Measurements from ENCODE around the gene SLC25A46. TPM values are rescaled to one million over a fixed set of nuclear protein-coding genes. Genes with fewer than 3 reads are reported as not detected.
"Not testable (repeated sequence)": the region's sequence is repeated elsewhere in the genome, so short reads cannot be mapped to it uniquely, and the experiment has no call there.

SLC25A46 gene
- total and polyA plus RNA-seq, 9 of the 15 experiments (the other 6 are each of a cell fraction or from before 2014, with no cell fraction given): 7.8 to 47.3 (median 31.8) TPM

- TF ChIP-seq ARID3B (CRISPR knock-in tag; IDR thresholded peaks at IDR 0.05; ENCODE audit: borderline replicate concordance) (no peak), RBM34 (IDR thresholded peaks at IDR 0.05; ENCODE audit: borderline replicate concordance, insufficient read depth, low read length) (no peak), RAD21 (CRISPR knock-in tag; conservative IDR thresholded peaks at IDR 0.05 in 1 of 2, IDR thresholded peaks at IDR 0.05 in 1 of 2) (no peak), MXI1 (IDR thresholded peaks at IDR 0.05; ENCODE audit: low read depth, low read length) (peak; percentile 92), CEBPB (tag; IDR thresholded peaks at IDR 0.05) (no peak), BCL6 (CRISPR knock-in tag; IDR thresholded peaks at IDR 0.05) (no peak), NR2F6 (CRISPR knock-in tag; IDR thresholded peaks at IDR 0.05) (no peak), ZNF184 (CRISPR knock-in tag; IDR thresholded peaks at IDR 0.05) (no peak), OTX1 (CRISPR knock-in tag; IDR thresholded peaks at IDR 0.05) (no peak), ASH1L (IDR thresholded peaks at IDR 0.05; ENCODE audit: borderline replicate concordance, low read depth, partially characterized antibody) (peak; percentile 60), RB1 (IDR thresholded peaks at IDR 0.05; ENCODE audit: low read depth) (no peak), CEBPZ (IDR thresholded peaks at IDR 0.05; ENCODE audit: borderline replicate concordance, low read depth, low read length) (no peak), EGR1 (conservative IDR thresholded peaks at IDR 0.05) (no peak), MCM2 (IDR thresholded peaks at IDR 0.05; ENCODE audit: low read depth) (no peak), BDP1 (IDR thresholded peaks at IDR 0.05; ENCODE audit: insufficient read depth, insufficient read length) (no peak), ZKSCAN1 (IDR thresholded peaks at IDR 0.05; ENCODE audit: low read depth, low read length) (no peak), ZNF324 (CRISPR knock-in tag; IDR thresholded peaks at IDR 0.05) (no peak)
These were observed at the start of gene SLC25A46 (continued) for GRCh38 chr5:110738812-110739651.

- BruUV-seq (replicated peaks): not testable (repeated sequence)
These were observed 48.2 kb upstream of the SLC25A46 start for GRCh38 chr5:110690587-110690986.

More at GRCh38 chr5:110690587-110690986, 48.2 kb upstream of the SLC25A46 start:
- in situ Hi-C loops (cut with MboI); H3K36me3 ChIP-seq (ENCODE audit: control insufficient read depth, insufficient read depth, low read length); H3K9ac ChIP-seq (ENCODE audit: insufficient read depth in 1 of 2, low read depth in 2 of 2, low read length in 2 of 2); ATAC-seq; H2AFZ ChIP-seq (ENCODE audit: low read depth, low read length); H3K9me3 ChIP-seq (replicated peaks; ENCODE audit: control insufficient read depth, insufficient read depth, low read depth, low read length); POLR2A ChIA-PET; H3K4me3 ChIP-seq; DNase-seq (ENCODE audit: extremely low read depth in 1 of 4, low spot score in 3 of 4); intact Hi-C loops (cut with micrococcal nuclease); H3K4me1 ChIP-seq (replicated peaks in 1 of 2; ENCODE audit: control insufficient read depth in 2 of 2, insufficient read depth in 2 of 2, low read length in 2 of 2); H3K27ac ChIP-seq (ENCODE audit: extremely low read depth, low read depth, low read length); H3K4me2 ChIP-seq (ENCODE audit: insufficient read depth, low read length); H3K27me3 ChIP-seq (ENCODE audit: control insufficient read depth in 2 of 2, insufficient read depth in 2 of 2, low read length in 2 of 2); FAIRE-seq; H3K9me1 ChIP-seq (ENCODE audit: control insufficient read depth, insufficient read depth, low read length); H4K20me1 ChIP-seq (replicated peaks; ENCODE audit: control insufficient read depth, insufficient read depth, low read length); H3K79me2 ChIP-seq (ENCODE audit: control insufficient read depth, insufficient read depth, low read length); CTCF ChIA-PET (ENCODE audit: low intra/inter-chr PET ratio): not testable (repeated sequence)
- 0% methylated on average over 1 of the region's 1 CpG for WGBS (ENCODE audit: insufficient coverage, low coverage, missing lambda C conversion rate)

Data from K562 (cell line).